Measurements from ENCODE around the gene FGD2. TPM values are rescaled to one million over a fixed set of nuclear protein-coding genes. Genes with fewer than 3 reads are reported as not detected.

FGD2 gene
- total RNA-seq, 2 experiments from 2014 or later: 9.8 to 12.4 TPM

Other genes with a start within 250 kb of the FGD2 start
- gene CPNE5, start 166.2 kb upstream of the FGD2 start, total RNA-seq: 1 to 10 TPM in 1 of 2 experiments, under 1 TPM in 1; 0.99 to 1.3 TPM
- 10 to 100 TPM; 18.5 to 19.9 TPM for gene PPIL1, start 130.9 kb upstream of the FGD2 start, total RNA-seq
- 10 to 100 TPM; 45.3 to 46.0 TPM for gene C6orf89, start 119.7 kb upstream of the FGD2 start, total RNA-seq
- gene PI16, start 50.9 kb upstream of the FGD2 start, total RNA-seq: under 1 TPM; 0.37 to 0.86 TPM
- 100 to 1,000 TPM; 135 to 139 TPM for gene MTCH1, start 19.5 kb upstream of the FGD2 start, total RNA-seq
- gene PIM1, start 164.5 kb downstream of the FGD2 start, total RNA-seq: 100 to 1,000 TPM; 428 to 445 TPM